Stimulated activated naive B cell treated with anti-CD40 and anti-IgM and Interleukin-4, amounts not matched to agents 10 μg/mL and 1 μg/mL and 100 μg/mL, for 72 hours (primary cell): ENCODE results near the gene LDLRAD4.
A peak's percentile ranks its signal among the peaks of the same experiment; 100 is the strongest.

Experiments
- ATAC-seq, 2 donors: fragments of 150-1000 bp; cut with Tn5 transposase; replicated peaks; 2 replicates each; pipeline ENCODE4 v1.10.0; 2021; ENCODE audit warnings: moderate library complexity in 1 of 2
- DNase-seq: peaks from one replicate; pipeline ENCODE4 v3.0.0; 2021
- H3K27ac Mint-ChIP-seq: one replicate; pipeline ENCODE4 v1.8.0; 2022; ENCODE audit warnings: mild to moderate bottlenecking, mixed read lengths
- H3K27me3 Mint-ChIP-seq, 2 donors: one replicate each; pipeline ENCODE4 v1.8.0; 2022; ENCODE audit warnings: mixed read lengths in 2 of 2
- H3K36me3 Mint-ChIP-seq, 2 donors: one replicate each; pipeline ENCODE4 v1.8.0; 2022; ENCODE audit warnings: mixed read lengths in 2 of 2, mild to moderate bottlenecking in 1 of 2
- H3K4me1 Mint-ChIP-seq, 2 donors: one replicate each; pipeline ENCODE4 v1.8.0; 2022; ENCODE audit warnings: mixed read lengths in 2 of 2, mild to moderate bottlenecking in 1 of 2
- H3K4me3 Mint-ChIP-seq, 2 donors: one replicate each; pipeline ENCODE4 v1.8.0; 2022; ENCODE audit warnings: mild to moderate bottlenecking in 2 of 2, mixed read lengths in 2 of 2, moderate library complexity in 1 of 2
- H3K9me3 Mint-ChIP-seq, 2 donors: one replicate each; pipeline ENCODE4 v1.8.0; 2022; ENCODE audit warnings: mixed read lengths in 2 of 2, mild to moderate bottlenecking in 1 of 2

Gene LDLRAD4

GRCh38 chr18:13574355-13574754 is 355.8 kb downstream of the LDLRAD4 start:
- Mint-ChIP-seq H3K4me1 (peaks cover 29 to 82% of the 10 kb centered on the region in 2 donors), H3K27ac (peak overlapping the region; percentile 31), H3K4me3 (no peak overlapping the region), H3K9me3 (no peaks in the 10 kb centered on the region), H3K27me3 (no peaks in the 10 kb centered on the region), H3K36me3 (peaks cover 0 to 4% of the 10 kb centered on the region in 2 donors)
- DNase-seq (no peak), ATAC-seq (no peak)

DNA sequence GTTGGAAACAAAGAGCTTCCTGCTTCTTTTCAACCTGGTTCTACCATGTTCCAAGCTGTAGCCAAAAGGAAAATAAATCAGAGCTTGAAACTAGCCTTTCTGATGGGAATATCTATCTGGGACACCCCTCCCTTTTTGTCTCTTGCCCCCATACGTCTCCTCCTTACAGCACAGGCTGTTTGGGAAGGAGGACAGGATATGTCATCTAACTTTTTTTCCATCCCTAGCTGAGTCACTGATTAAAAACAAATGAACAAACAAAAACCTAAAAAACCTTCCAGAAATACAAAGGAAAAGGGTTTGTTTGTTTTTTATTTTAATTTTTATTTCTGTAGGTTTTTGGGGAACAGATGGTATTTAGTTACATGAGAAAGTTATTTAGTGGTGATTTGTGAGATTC is 356.2 kb downstream of the LDLRAD4 start:
- ATAC-seq: no peak
- no peak for DNase-seq
- Mint-ChIP-seq H3K9me3 (no peaks in the 10 kb centered on the region), H3K4me1 (peaks cover 33 to 82% of the 10 kb centered on the region in 2 donors), H3K27me3 (no peaks in the 10 kb centered on the region), H3K4me3 (no peak overlapping the region), H3K27ac (no peak overlapping the region), H3K36me3 (peaks cover 0 to 4% of the 10 kb centered on the region in 2 donors)

- H3K27ac Mint-ChIP-seq: peak overlapping the region; percentile 94
- no peaks in the 10 kb centered on the region for H3K9me3 Mint-ChIP-seq
- H3K36me3 Mint-ChIP-seq: peaks cover 0 to 4% of the 10 kb centered on the region in 2 donors
- peaks cover 32 to 81% of the 10 kb centered on the region in 2 donors for H3K4me1 Mint-ChIP-seq
- no peak for DNase-seq
- no peaks in the 10 kb centered on the region for H3K27me3 Mint-ChIP-seq
- H3K4me3 Mint-ChIP-seq: peak overlapping the region; percentile 62 to 75
- no peak for ATAC-seq
These were observed 358.0 kb downstream of the LDLRAD4 start for GRCh38 chr18:13576598-13576997.

GRCh38 chr18:13577091-13577697 is 358.6 kb downstream of the LDLRAD4 start:
- H3K4me1 Mint-ChIP-seq: peaks cover 32 to 79% of the 10 kb centered on the region in 2 donors
- no peaks in the 10 kb centered on the region for H3K9me3 Mint-ChIP-seq
- ATAC-seq (peak; percentile 95 to 97), DNase-seq (peak; percentile 66)
- H3K27ac Mint-ChIP-seq: peak overlapping the region; percentile 94
- H3K27me3 Mint-ChIP-seq: no peaks in the 10 kb centered on the region
- peak overlapping the region; percentile 68 to 75 for H3K4me3 Mint-ChIP-seq
- H3K36me3 Mint-ChIP-seq: peaks cover 0 to 4% of the 10 kb centered on the region in 2 donors

- Mint-ChIP-seq H3K9me3 (no peaks in the 10 kb centered on the region), H3K27ac (peak overlapping the region; percentile 94)
- ATAC-seq: peak; percentile 5 to 17
These were observed 359.2 kb downstream of the LDLRAD4 start for GRCh38 chr18:13577781-13578180.

GRCh38 chr18:13578400-13578799 is 359.8 kb downstream of the LDLRAD4 start:
- Mint-ChIP-seq H3K27me3 (no peaks in the 10 kb centered on the region), H3K4me3 (peak overlapping the region; percentile 17 to 62), H3K4me1 (peaks cover 32 to 71% of the 10 kb centered on the region in 2 donors), H3K9me3 (no peaks in the 10 kb centered on the region), H3K27ac (peak overlapping the region; percentile 76), H3K36me3 (peaks cover 0 to 4% of the 10 kb centered on the region in 2 donors)
- no peak for ATAC-seq
- DNase-seq: no peak

More at GRCh38 chr18:13577781-13578180, 359.2 kb downstream of the LDLRAD4 start:
- Mint-ChIP-seq H3K27me3 (no peaks in the 10 kb centered on the region), H3K4me1 (peaks cover 32 to 73% of the 10 kb centered on the region in 2 donors), H3K4me3 (peak overlapping the region; percentile 68 to 75), H3K36me3 (peaks cover 0 to 4% of the 10 kb centered on the region in 2 donors)
- no peak for DNase-seq

DNA sequence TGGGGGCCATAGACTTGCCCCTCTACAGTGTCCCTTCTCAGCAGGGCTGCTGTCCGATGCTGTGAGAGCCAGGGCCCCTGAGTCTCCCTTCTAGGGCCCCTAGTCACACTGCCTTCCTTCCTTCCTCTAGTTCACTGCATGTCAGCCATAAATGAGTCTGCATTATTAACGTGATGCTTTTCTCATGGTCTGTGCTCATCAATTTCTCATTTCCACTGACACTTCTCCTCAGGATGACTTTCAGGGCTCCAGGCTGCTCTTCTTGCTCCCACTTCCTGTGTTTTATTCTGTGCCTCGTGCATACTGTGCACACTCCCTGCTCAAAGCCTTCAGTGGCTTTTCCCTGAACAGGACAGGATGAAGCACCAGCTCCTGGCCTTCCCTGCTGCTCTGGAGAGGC is 361.3 kb downstream of the LDLRAD4 start:
- H3K27me3 Mint-ChIP-seq: no peaks in the 10 kb centered on the region
- peak overlapping the region; percentile 46 to 67 for H3K4me3 Mint-ChIP-seq

DNA sequence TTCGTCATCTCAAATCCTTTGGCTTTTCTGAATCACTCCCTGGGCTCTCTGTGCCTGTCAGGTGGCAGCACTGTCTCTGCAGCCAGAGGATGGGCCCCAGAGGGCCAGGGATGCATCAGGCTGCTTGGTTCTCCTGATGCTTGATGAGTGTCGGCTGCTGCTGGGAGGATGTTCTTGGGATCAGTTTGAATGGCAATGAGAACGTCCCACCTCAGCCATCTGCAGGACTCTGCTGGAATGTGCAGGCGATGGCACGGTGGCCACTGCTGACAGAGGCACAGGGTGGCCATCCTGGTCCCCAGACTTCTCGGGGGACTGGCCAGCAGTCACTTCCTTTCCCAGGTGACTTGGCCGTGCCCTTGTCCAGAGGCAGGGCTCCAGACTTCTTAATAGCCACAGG is 361.8 kb downstream of the LDLRAD4 start:
- no peak for ATAC-seq
- Mint-ChIP-seq H3K9me3 (no peaks in the 10 kb centered on the region), H3K27ac (peak overlapping the region; percentile 83)

More for the DNA sequence above, 361.3 kb downstream of the LDLRAD4 start:
- no peak for DNase-seq
- Mint-ChIP-seq H3K27ac (peak overlapping the region; percentile 83), H3K36me3 (peaks cover 4 to 7% of the 10 kb centered on the region in 2 donors), H3K9me3 (no peaks in the 10 kb centered on the region), H3K4me1 (peaks cover 44 to 78% of the 10 kb centered on the region in 2 donors)
- peak in 1 of 2 donors; percentile 15 for ATAC-seq

DNA sequence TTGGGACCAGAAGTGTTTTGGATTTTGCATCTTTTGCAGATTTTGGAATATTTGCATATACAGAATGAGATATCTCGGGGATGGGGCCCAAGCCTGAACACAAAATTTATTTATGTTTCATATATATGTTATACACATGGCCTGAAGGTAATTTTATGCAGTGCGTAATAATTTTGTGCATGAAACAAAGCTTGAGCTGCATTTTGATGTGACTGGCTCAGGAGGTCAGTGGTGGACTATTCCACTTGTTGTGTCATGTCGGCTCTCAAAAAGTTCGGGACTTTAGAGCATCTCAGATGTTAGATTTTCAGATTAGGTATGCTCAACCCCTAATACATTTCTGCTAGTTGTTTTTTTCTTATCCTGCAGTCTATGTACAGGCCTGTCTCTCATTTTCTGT is 362.4 kb downstream of the LDLRAD4 start:
- H3K36me3 Mint-ChIP-seq: peaks cover 4 to 7% of the 10 kb centered on the region in 2 donors
- DNase-seq (no peak), ATAC-seq (no peak)
- H3K27me3 Mint-ChIP-seq: no peaks in the 10 kb centered on the region
- H3K27ac Mint-ChIP-seq: no peak overlapping the region
- no peaks in the 10 kb centered on the region for H3K9me3 Mint-ChIP-seq
- peaks cover 48 to 78% of the 10 kb centered on the region in 2 donors for H3K4me1 Mint-ChIP-seq
- H3K4me3 Mint-ChIP-seq: no peak overlapping the region

More for the DNA sequence above, 361.8 kb downstream of the LDLRAD4 start:
- Mint-ChIP-seq H3K4me3 (peak overlapping the region in 1 of 2 donors; percentile 67), H3K27me3 (no peaks in the 10 kb centered on the region), H3K36me3 (peaks cover 4 to 7% of the 10 kb centered on the region in 2 donors), H3K4me1 (peaks cover 49 to 78% of the 10 kb centered on the region in 2 donors)
- DNase-seq: no peak

GRCh38 chr18:13581496-13582177 is 363.1 kb downstream of the LDLRAD4 start:
- no peaks in the 10 kb centered on the region for H3K9me3 Mint-ChIP-seq
- ATAC-seq (no peak), DNase-seq (no peak)
- no peaks in the 10 kb centered on the region for H3K27me3 Mint-ChIP-seq
- H3K4me3 Mint-ChIP-seq: no peak overlapping the region
- H3K4me1 Mint-ChIP-seq: peaks cover 48 to 78% of the 10 kb centered on the region in 2 donors
- no peak overlapping the region for H3K27ac Mint-ChIP-seq
- peaks cover 4 to 7% of the 10 kb centered on the region in 2 donors for H3K36me3 Mint-ChIP-seq

DNA sequence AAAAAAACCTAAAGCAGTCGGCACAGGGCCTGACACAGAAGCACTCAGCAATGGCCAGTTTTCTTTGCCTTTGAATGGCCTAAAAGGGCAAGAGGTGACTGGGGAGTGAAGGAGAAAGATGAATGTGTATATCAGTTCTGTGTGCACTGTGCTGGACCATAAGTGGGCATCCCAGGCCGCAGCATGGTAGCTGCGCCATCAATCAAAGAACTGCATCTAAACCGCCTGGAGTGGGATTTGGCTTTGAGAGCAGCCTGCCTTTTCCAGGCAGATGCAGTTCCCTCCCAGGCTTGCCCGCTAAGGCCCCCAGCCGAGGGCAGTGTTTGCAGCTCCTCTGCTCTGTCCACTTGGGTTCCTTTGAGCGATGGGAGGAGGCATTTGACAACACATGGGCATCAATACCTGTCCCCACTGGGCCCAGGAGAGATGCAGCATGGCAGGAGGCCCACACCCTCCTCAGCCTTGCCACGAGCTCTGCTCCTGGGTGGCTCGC is 363.7 kb downstream of the LDLRAD4 start:
- H3K27ac Mint-ChIP-seq: no peak overlapping the region
- ATAC-seq (no peak), DNase-seq (no peak)
- no peaks in the 10 kb centered on the region for H3K27me3 Mint-ChIP-seq
- no peaks in the 10 kb centered on the region for H3K9me3 Mint-ChIP-seq
- H3K4me1 Mint-ChIP-seq: peaks cover 46 to 78% of the 10 kb centered on the region in 2 donors
- H3K4me3 Mint-ChIP-seq: no peak overlapping the region
- peaks cover 4 to 7% of the 10 kb centered on the region in 2 donors for H3K36me3 Mint-ChIP-seq

DNA sequence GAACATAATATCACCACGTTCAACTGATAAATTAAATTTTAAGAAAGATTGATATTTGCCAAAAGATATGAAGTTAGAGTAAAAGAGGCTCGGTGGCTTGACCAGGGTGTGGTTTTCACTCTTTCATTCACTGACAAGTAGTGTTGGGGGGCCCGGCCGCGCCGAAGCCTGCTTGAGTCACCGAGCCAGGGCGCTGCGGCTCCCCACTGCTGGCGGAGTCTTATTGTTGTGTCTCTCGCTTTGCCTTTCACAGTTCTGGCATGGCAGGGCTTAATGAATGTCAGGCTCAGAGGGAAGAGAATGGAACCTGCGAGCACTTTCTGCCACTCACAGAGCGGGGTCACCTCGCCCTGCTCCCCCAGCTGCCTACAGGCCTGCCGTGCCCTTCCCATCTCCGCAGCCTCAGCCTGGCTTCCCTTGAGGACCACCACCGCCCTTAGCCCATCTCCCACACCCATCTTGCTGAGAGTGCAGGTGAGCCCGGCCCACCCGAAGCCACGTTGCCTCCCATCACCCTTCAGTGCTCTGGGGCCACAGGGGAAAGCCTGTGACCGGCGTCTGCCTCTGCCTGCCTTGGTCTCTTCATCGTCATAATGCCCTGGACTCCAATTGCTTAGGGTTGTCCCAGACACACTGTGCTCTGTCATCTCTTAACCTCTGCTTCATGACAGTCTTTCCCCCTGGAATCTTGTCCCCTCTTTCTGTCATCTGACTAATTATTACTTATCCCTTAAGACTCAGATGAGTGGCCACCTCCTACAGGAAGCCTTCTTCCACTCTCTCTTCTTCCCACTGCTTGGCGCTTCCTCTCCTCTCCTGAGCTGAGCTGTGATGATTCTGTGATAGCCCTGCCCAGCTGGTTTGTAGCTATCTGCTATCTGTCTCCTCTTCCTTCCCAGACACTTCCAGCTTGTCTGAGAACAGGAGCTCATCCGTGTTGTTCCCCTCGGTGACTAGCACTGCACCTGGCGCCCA is 365.3 kb downstream of the LDLRAD4 start:
- Mint-ChIP-seq H3K4me1 (peaks cover 45 to 78% of the 10 kb centered on the region in 2 donors), H3K9me3 (no peaks in the 10 kb centered on the region), H3K27me3 (no peaks in the 10 kb centered on the region), H3K27ac (peak overlapping the region; percentile 37), H3K36me3 (peaks cover 0 to 7% of the 10 kb centered on the region in 2 donors), H3K4me3 (no peak overlapping the region)
- DNase-seq (no peak), ATAC-seq (no peak)

DNA sequence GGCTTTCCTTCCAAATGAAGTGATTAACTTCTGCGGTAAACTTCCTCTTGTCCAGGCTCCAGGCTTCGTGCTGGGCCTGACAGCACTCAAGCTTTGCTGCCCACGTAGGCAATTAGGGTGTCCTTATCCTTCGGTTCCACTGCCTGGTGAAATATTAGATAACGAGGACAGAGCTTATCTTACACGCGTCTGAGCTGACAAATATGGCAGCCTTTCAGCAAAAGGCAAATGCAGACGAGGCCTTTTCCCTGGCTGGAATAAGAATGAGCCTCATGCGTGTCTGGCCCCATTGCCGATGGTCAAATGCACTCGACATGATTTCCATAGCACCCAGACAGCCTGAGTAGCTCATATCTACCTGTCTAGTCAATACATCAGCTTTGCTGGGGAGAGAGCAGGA is 366.3 kb downstream of the LDLRAD4 start:
- H3K4me3 Mint-ChIP-seq: peak overlapping the region in 1 of 2 donors; percentile 66

More for the DNA sequence above, 366.3 kb downstream of the LDLRAD4 start:
- ATAC-seq (no peak), DNase-seq (no peak)
- no peaks in the 10 kb centered on the region for H3K9me3 Mint-ChIP-seq
- peaks cover 44 to 77% of the 10 kb centered on the region in 2 donors for H3K4me1 Mint-ChIP-seq
- H3K36me3 Mint-ChIP-seq: peaks cover 5 to 7% of the 10 kb centered on the region in 2 donors
- no peaks in the 10 kb centered on the region for H3K27me3 Mint-ChIP-seq
- H3K27ac Mint-ChIP-seq: peak overlapping the region; percentile 37
